K562 (cell line): ENCODE data around the gene CNIH3. TPM values are rescaled to one million over a fixed set of nuclear protein-coding genes. Genes with fewer than 3 reads are reported as not detected.

Experiments
- ATAC-seq: fragments of 200-7000 bp; cut with Tn5 transposase; 3 replicates; pipeline ENCODE4 v1.9.1; 2020; ENCODE audit warnings: moderate library complexity
- BruUV-seq: library from RNA; stranded (reverse); fragments of 400-500 nt; replicated peaks from 2 replicates; lab custom pipeline; 2021; lab: Mats Ljungman, UMichigan
- CTCF ChIA-PET: fragments of 300-600 bp; formaldehyde crosslinking; extraction: SDS; loops from one replicate; lab custom pipeline; 2021; ENCODE audit warnings: low intra/inter-chr PET ratio; lab: Yijun Ruan, JAX
- POLR2A ChIA-PET: fragments of 300-600, 350-650 bp; sonication (Branson Sonifier 250); formaldehyde crosslinking; extraction: SDS; loops from one replicate; lab custom pipeline; 2021; ENCODE audit warnings: antibody characterized with exemption, inconsistent platforms; lab: Yijun Ruan, JAX
- DNase-seq, 4 experiments: peaks; one replicate each; pipeline versions ENCODE4 v3.0.0 to v3.0.0-alpha.2; 2011 to 2018; ENCODE audit warnings: low spot score in 3 of 4, mixed read lengths in 3 of 4; ENCODE audit errors: extremely low read depth in 1 of 4
- FAIRE-seq: peaks from 2 replicates; lab custom pipeline; 2011; peaks lifted over from hg19 to GRCh38; lab: Jason Lieb, UNC
- H2AFZ ChIP-seq: 2 replicates; pipeline ENCODE4 v1.6.0; 2011; ENCODE audit warnings: low read depth, low read length, control low read depth, inconsistent platforms
- H3K27ac ChIP-seq: fragments of 200-600 bp; 3 replicates; pipeline ENCODE4 v1.8.0; 2011; ENCODE audit warnings: low read depth, mild to moderate bottlenecking, control low read depth, inconsistent platforms, low read length, moderate library complexity, mixed read lengths; ENCODE audit errors: extremely low read depth
- H3K27me3 ChIP-seq, 2 experiments: fragments of 300-600 bp in 1 of 2; 2 replicates in 1 of 2; 3 replicates in 1 of 2; pipeline versions ENCODE4 v1.6.0 to v1.8.0; 2011; ENCODE audit warnings: inconsistent platforms in 2 of 2, low read length in 2 of 2, mild to moderate bottlenecking in 1 of 2, mixed read lengths in 1 of 2, moderate library complexity in 1 of 2; ENCODE audit not compliant: control insufficient read depth in 2 of 2, insufficient read depth in 2 of 2
- H3K36me3 ChIP-seq: fragments of 300-600 bp; 3 replicates; pipeline ENCODE4 v1.8.0; 2011; ENCODE audit warnings: mild to moderate bottlenecking, low read length, inconsistent platforms; ENCODE audit not compliant: control insufficient read depth, insufficient read depth
- H3K4me1 ChIP-seq, 2 experiments: fragments of 200-600 bp in 1 of 2; replicated peaks in 1 of 2; 2 replicates in 1 of 2; 3 replicates in 1 of 2; pipeline versions ENCODE4 v1.5.1 to v1.8.0; 2011; ENCODE audit warnings: inconsistent platforms in 2 of 2, low read length in 2 of 2, mild to moderate bottlenecking in 1 of 2, mixed read lengths in 1 of 2, moderate library complexity in 1 of 2; ENCODE audit not compliant: control insufficient read depth in 2 of 2, insufficient read depth in 2 of 2
- H3K4me2 ChIP-seq: 2 replicates; pipeline ENCODE4 v1.6.1; 2011; ENCODE audit warnings: low read length, control low read depth, inconsistent platforms, mixed read lengths; ENCODE audit not compliant: insufficient read depth
- H3K4me3 ChIP-seq: fragments of 200-600 bp; sonication (generic), shearing (Covaris generic); 2 replicates; pipeline ENCODE4 v1.5.1; 2016; ENCODE audit warnings: control low read depth, inconsistent platforms
- H3K79me2 ChIP-seq: fragments of 200-600 bp; 3 replicates; pipeline ENCODE4 v1.8.0; 2011; ENCODE audit warnings: low read length, inconsistent platforms; ENCODE audit not compliant: control insufficient read depth, insufficient read depth
- H3K9ac ChIP-seq, 2 experiments: 2 replicates each; pipeline versions ENCODE4 v1.6.0 to v1.6.1; 2011; ENCODE audit warnings: low read depth in 2 of 2, low read length in 2 of 2, control low read depth in 1 of 2, inconsistent platforms in 1 of 2, mild to moderate bottlenecking in 1 of 2, mixed read lengths in 1 of 2; ENCODE audit not compliant: insufficient read depth in 1 of 2
- H3K9me1 ChIP-seq: one replicate; pipeline ENCODE4 v1.6.0; 2011; ENCODE audit warnings: inconsistent platforms, mild to moderate bottlenecking, low read length, moderate library complexity; ENCODE audit not compliant: control insufficient read depth, insufficient read depth
- H3K9me3 ChIP-seq: replicated peaks from 2 replicates; pipeline ENCODE4 v1.5.1; 2011; ENCODE audit warnings: low read depth, low read length, inconsistent platforms; ENCODE audit not compliant: control insufficient read depth, insufficient read depth
- H4K20me1 ChIP-seq: replicated peaks from 2 replicates; pipeline ENCODE4 v1.6.1; 2011; ENCODE audit warnings: low read length, inconsistent platforms, mixed read lengths; ENCODE audit not compliant: control insufficient read depth, insufficient read depth
- FOXP1 ChIP-seq: sonication (generic); formaldehyde crosslinking; IDR thresholded peaks from 2 replicates; pipeline ENCODE4 v1.8.0; 2022; ENCODE audit warnings: mild to moderate bottlenecking, missing genetic modification reagents
- KAT7 ChIP-seq: sonication (generic); formaldehyde crosslinking; IDR thresholded peaks from 2 replicates; pipeline ENCODE4 v1.8.0; 2022; ENCODE audit warnings: missing genetic modification reagents, mild to moderate bottlenecking, borderline replicate concordance
- MTA1 ChIP-seq: fragments of 450-650 bp; IDR thresholded peaks from 2 replicates; pipeline ENCODE4 v1.6.1; 2017; ENCODE audit warnings: borderline replicate concordance
- MXD1 ChIP-seq: fragments of 250-450 bp; sonication (Bioruptor Pico); IDR thresholded peaks from 2 replicates; pipeline ENCODE4 v1.8.0; 2021; ENCODE audit warnings: borderline replicate concordance, mild to moderate bottlenecking, moderate library complexity; ENCODE audit not compliant: poor library complexity, severe bottlenecking
- PHF21A ChIP-seq: fragments of 450-650 bp; IDR thresholded peaks from 2 replicates; pipeline ENCODE4 v1.6.1; 2017; ENCODE audit warnings: low read depth, borderline replicate concordance
- RBBP5 ChIP-seq: fragments of 200-600 bp; sonication (generic); IDR thresholded peaks from 2 replicates; pipeline ENCODE4 v1.6.1; 2012; ENCODE audit warnings: borderline replicate concordance, mild to moderate bottlenecking, low read length, control low read depth, inconsistent platforms; ENCODE audit not compliant: insufficient read depth, poor library complexity, severe bottlenecking
- SNRNP70 ChIP-seq: fragments of 200-400 bp; formaldehyde crosslinking; optimal IDR thresholded peaks from 2 replicates; pipeline ENCODE3; 2017; ENCODE audit warnings: low read depth, low read length
- ZFP36 ChIP-seq: fragments of 150-350 bp; IDR thresholded peaks from 2 replicates; pipeline ENCODE4 v1.6.1; 2018; ENCODE audit warnings: low read length, low read depth; ENCODE audit not compliant: partially characterized antibody
- ZNF324 ChIP-seq: fragments of 250-450 bp; sonication (Bioruptor Pico); IDR thresholded peaks from 2 replicates; pipeline ENCODE4 v1.4.0; 2020; ENCODE audit warnings: mild to moderate bottlenecking
- ZNF75A ChIP-seq: fragments of 450-650 bp; formaldehyde crosslinking; IDR thresholded peaks from 2 replicates; pipeline ENCODE4 v1.4.0; 2020; ENCODE audit warnings: mild to moderate bottlenecking
- WGBS: fragments of 100-300 bp; shearing (Covaris generic); methylation state at CpG from one replicate; pipeline ENCODE4 v1.1.6; 2016; ENCODE audit warnings: low coverage, mixed read lengths; ENCODE audit not compliant: insufficient coverage; ENCODE audit errors: missing lambda C conversion rate; 5-methylcytosine and 5-hydroxymethylcytosine counted together
- in situ Hi-C: fragments of 300-500 bp; cut with MboI; formaldehyde crosslinking; loops from 4 replicates; pipeline ENCODE4 v1.15.0; 2018; ENCODE audit warnings: inconsistent platforms, mixed read lengths
- intact Hi-C: fragments of 100-400 bp; cut with micrococcal nuclease; formaldehyde crosslinking; loops from 2 replicates; pipeline ENCODE4 v1.14.2; 2022
- polyA plus RNA-seq, 8 experiments: library from polyadenylated mRNA; depleted of rRNA in 4 of 8; stranded (reverse) in 5 of 8; unstranded in 3 of 8; fragments of >200 nt; fragmentation: Nextera tagmentation in 2 of 8; fragmentation: Illumina TruSeq in 1 of 8; extraction: Ambion mirVana in 2 of 8; extraction: Trizol in 1 of 8; gene quantifications; 2 replicates each; pipeline versions ENCODE4 v1.2.1 to v1.2.3, GENCODE V29; 2011 to 2014; ENCODE audit warnings: inconsistent platforms in 1 of 8, missing spikeins in 1 of 8
- total RNA-seq, 7 experiments: library from RNA; depleted of rRNA in 6 of 7; stranded (reverse); fragments of >200 nt in 6 of 7; fragmentation: Illumina TruSeq in 2 of 7; extraction: Trizol in 2 of 7; gene quantifications; 2 replicates each; pipeline versions ENCODE4 v1.2.1 to v1.2.3, GENCODE V29; 2011 to 2021; ENCODE audit warnings: low replicate concordance in 1 of 7
- TF ChIP-seq, protein P1 (sequence below): fragments of 250-450 bp; sonication (Bioruptor Pico); IDR thresholded peaks from 2 replicates; pipeline ENCODE4 v1.4.0; 2020
- TF ChIP-seq, protein P2 (sequence below): fragments of 250-450 bp; sonication (Bioruptor Pico); IDR thresholded peaks from 2 replicates; pipeline ENCODE4 v1.8.0; 2021; ENCODE audit warnings: moderate library complexity, mild to moderate bottlenecking, inconsistent platforms

Gene CNIH3
- total and polyA plus RNA-seq, 9 of the 15 experiments (the other 6 are each of a cell fraction or from before 2014, with no cell fraction given) = 0.14 to 1.8 (median 0.79) TPM

DNA sequence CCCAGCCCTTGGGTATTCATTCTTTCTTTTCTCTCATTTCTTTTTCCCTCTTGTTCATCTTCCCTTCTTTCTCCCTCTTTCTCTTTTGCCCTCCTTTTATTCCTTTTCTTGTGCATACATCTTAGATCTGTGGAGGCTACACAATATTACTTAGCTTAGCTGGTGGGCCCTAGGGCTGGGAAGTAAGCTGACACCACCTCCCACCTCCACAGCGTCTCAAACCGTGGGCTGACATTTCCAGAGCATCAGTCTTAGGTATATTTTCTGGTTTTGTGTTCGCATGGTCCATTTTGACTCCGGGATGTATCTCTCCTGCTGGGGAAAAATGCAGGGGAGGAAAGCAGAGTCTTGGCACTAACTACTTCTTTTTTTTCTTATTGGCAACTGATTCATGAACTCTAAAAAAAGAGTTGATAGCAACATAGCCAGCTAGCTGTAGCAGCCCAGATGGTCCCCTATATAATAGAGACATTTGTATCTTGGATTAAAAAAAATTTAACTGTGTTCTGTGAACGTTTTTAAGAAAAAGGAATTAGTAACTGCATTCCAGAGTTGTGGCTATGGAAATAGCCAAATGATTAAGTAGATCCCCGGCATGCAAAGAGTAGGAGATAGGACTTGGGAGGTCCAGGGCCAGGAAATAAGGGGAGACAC is 15.5 kb downstream of the CNIH3 start:
- Histone ChIP-seq H3K27me3 (peaks cover 63 to 79% of the 10 kb centered on the region in 2 experiments; a peak in 4 of 5 replicates), H3K27ac (no peak overlapping the region), H3K4me1 (no peaks in the 10 kb centered on the region; a peak in 1 of 5 replicates), H4K20me1 (no peaks in the 10 kb centered on the region), H2AFZ (no peak overlapping the region), H3K36me3 (no peaks in the 10 kb centered on the region), H3K9me1 (no peaks in the 10 kb centered on the region), H3K9me3 (no peaks in the 10 kb centered on the region), H3K4me3 (no peak overlapping the region), H3K4me2 (no peak overlapping the region), H3K79me2 (no peaks in the 10 kb centered on the region), H3K9ac (no peak overlapping the region)
- FAIRE-seq (no peak), DNase-seq (no peak), ATAC-seq (no peak)
- CTCF ChIA-PET = no interaction called here
- 0% methylated on average over 6 of the region's 6 CpGs for WGBS
- POLR2A ChIA-PET = interaction anchor here (0.6 kb wide), 1 partner anchor 1076 kb away, joined by 4 read pairs; no protein-coding TSS in a partner anchor
- no peak for TF ChIP-seq KAT7
- TF ChIP-seq, protein P1, sequence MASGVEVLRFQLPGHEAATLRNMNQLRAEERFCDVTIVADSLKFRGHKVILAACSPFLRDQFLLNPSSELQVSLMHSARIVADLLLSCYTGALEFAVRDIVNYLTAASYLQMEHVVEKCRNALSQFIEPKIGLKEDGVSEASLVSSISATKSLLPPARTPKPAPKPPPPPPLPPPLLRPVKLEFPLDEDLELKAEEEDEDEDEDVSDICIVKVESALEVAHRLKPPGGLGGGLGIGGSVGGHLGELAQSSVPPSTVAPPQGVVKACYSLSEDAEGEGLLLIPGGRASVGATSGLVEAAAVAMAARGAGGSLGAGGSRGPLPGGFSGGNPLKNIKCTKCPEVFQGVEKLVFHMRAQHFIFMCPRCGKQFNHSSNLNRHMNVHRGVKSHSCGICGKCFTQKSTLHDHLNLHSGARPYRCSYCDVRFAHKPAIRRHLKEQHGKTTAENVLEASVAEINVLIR = no peak
- no peak for TF ChIP-seq ZFP36
- TF ChIP-seq, protein P2, sequence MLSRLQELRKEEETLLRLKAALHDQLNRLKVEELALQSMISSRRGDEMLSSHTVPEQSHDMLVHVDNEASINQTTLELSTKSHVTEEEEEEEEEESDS (CRISPR knock-in tag) = no peak
- no peak for TF ChIP-seq SNRNP70
- TF ChIP-seq MXD1 (CRISPR knock-in tag) = no peak
- TF ChIP-seq MTA1 = no peak
- TF ChIP-seq RBBP5 = no peak
- TF ChIP-seq ZNF75A (CRISPR knock-in tag) = no peak
- no peak for TF ChIP-seq PHF21A
- TF ChIP-seq FOXP1 = no peak
- TF ChIP-seq ZNF324 (CRISPR knock-in tag) = no peak
- in situ Hi-C loops = no loop called here
- no TSS peak for BruUV-seq
- intact Hi-C loops = no loop called here
